Ishikawa (cell line): ENCODE measurements around the gene DAB2IP.

Source experiments
- CREB1 ChIP-seq: IDR thresholded peaks from 2 replicates; pipeline ENCODE4 v1.6.1; 2012; ENCODE audit warnings: low read depth
- EP300 ChIP-seq: IDR thresholded peaks from 2 replicates; pipeline ENCODE4 v1.6.1; 2012; ENCODE audit warnings: borderline replicate concordance
- RAD21 ChIP-seq: IDR thresholded peaks from 2 replicates; pipeline ENCODE4 v1.6.1; 2012; ENCODE audit warnings: low read depth
- REST ChIP-seq: IDR thresholded peaks from 2 replicates; pipeline ENCODE4 v1.6.1; 2012; ENCODE audit warnings: low read depth, mild to moderate bottlenecking
- TAF1 ChIP-seq: IDR thresholded peaks from 2 replicates; pipeline ENCODE4 v1.6.1; 2012; ENCODE audit warnings: low read depth, mild to moderate bottlenecking
- TCF12 ChIP-seq: IDR thresholded peaks from 2 replicates; pipeline ENCODE4 v1.6.1; 2012; ENCODE audit warnings: low read depth
- YY1 ChIP-seq: IDR thresholded peaks from 2 replicates; pipeline ENCODE4 v1.6.1; 2012; ENCODE audit warnings: low read depth
- ZBTB7A ChIP-seq: IDR thresholded peaks from 2 replicates; pipeline ENCODE4 v1.6.1; 2012; ENCODE audit warnings: low read depth
- TF ChIP-seq, protein P1 (sequence below): IDR thresholded peaks from 2 replicates; pipeline ENCODE4 v1.6.1; 2012
- TF ChIP-seq, protein P2 (sequence below): IDR thresholded peaks from 2 replicates; pipeline ENCODE4 v1.6.1; 2012

GRCh38 chr9:121663591-121663990 is 12.2 kb downstream of the DAB2IP start:
- no peak for TF ChIP-seq EP300
- TF ChIP-seq TCF12: no peak
- TF ChIP-seq RAD21: no peak
- TF ChIP-seq REST: no peak
- no peak for TF ChIP-seq TAF1
- no peak for TF ChIP-seq CREB1
- TF ChIP-seq YY1: no peak
- TF ChIP-seq, protein P1, sequence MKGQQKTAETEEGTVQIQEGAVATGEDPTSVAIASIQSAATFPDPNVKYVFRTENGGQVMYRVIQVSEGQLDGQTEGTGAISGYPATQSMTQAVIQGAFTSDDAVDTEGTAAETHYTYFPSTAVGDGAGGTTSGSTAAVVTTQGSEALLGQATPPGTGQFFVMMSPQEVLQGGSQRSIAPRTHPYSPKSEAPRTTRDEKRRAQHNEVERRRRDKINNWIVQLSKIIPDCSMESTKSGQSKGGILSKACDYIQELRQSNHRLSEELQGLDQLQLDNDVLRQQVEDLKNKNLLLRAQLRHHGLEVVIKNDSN: no peak
- no peak for TF ChIP-seq ZBTB7A
- TF ChIP-seq, protein P2, sequence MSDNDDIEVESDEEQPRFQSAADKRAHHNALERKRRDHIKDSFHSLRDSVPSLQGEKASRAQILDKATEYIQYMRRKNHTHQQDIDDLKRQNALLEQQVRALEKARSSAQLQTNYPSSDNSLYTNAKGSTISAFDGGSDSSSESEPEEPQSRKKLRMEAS: no peak
